ENCODE measurements around the gene FKBP5.
"Not testable (repeated sequence)": the region's sequence is repeated elsewhere in the genome, so short reads cannot be mapped to it uniquely, and the experiment has no call there.

Gene FKBP5

DNA sequence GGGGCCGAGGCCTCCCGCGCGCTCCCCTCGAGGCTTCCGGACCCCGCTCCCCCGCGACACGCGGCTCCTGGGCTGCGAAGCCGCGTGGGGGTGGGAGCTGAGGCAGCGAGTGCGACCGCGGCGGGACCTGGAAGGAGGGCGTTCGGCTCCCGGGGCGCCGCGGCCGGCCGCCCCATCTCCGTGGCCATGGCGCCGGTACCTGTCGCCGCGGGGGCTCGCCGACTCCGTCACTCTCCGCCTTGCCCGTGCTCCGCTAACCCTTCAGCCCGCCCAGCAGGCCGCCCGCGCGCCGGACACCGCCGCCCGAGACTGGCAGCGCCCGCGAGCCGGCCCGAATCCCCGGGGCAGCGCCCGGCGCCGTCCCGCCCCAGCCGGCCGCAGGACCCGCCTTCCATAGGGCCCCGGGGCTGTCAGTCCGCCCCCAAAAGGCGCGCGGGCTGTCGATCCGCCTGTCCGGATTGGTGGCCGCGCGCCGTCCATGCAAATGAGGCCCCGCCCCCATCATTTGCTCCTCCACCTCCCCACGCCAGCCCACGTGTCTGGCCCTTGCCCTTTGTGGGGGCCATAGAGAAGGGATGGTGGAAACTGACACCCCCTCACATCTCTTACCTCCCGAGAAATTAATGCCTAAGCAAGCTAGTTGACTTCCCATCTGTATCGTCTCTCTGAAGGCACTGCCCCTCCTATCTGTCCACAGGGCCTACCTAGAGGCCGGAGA, at the start of gene FKBP5:
TSS of gene FKBP5 (minus strand) at position 311 of the 718 bp plus-strand sequence. CDS start 46,091 bp downstream, outside the sequence.
- DNase-seq (ENCODE audit: low read depth in 2 of 2), result peak; percentile 87 to 92

DNA sequence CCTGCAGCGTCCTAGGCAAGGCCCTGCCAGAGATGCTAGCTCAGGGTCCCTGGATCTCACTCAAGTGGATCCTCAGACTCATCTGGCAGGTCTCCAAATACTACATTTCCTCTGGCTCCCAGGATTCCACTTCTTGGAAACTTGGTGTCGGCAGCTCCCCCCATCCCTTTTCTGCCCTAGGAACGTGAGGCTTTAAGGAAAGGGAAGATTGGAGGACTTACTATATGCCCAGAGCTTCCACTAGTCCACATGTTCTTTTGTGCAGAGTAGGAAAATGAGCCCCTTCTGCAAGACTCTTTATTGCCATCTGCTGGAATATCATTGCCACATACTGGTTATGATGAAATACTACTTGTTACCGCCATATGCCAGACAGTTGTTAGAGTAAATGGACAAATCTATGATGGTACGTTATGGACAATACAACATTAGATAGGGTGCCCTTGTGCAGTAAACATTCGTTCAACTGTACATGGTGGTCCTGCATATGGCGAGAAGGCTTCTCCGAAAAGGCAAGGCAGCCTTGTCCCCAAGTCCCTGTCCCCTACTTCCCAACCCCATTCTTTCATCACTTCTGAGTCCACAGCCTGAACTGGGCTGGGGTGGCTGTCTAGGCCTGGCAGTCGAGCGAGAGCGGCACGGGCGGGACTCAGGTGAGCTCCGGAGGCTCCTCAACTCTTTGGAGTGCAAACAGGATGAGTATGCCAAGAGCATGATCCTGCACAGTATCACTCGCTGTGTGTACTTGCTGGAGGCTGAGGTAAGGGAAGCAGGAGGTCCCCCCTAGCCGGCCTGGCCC, 48.9 kb upstream of the FKBP5 start:
- no peak for DNase-seq (ENCODE audit: low read depth in 2 of 2)

GRCh38 chr6:35736982-35737412, 48.3 kb upstream of the FKBP5 start, which contains the start of gene ARMC12:
ARMC12 (plus strand) TSS chr6:35737032; CDS start chr6:35737109, 77 bp downstream.
- no peak for DNase-seq (ENCODE audit: low read depth in 2 of 2)

DNA sequence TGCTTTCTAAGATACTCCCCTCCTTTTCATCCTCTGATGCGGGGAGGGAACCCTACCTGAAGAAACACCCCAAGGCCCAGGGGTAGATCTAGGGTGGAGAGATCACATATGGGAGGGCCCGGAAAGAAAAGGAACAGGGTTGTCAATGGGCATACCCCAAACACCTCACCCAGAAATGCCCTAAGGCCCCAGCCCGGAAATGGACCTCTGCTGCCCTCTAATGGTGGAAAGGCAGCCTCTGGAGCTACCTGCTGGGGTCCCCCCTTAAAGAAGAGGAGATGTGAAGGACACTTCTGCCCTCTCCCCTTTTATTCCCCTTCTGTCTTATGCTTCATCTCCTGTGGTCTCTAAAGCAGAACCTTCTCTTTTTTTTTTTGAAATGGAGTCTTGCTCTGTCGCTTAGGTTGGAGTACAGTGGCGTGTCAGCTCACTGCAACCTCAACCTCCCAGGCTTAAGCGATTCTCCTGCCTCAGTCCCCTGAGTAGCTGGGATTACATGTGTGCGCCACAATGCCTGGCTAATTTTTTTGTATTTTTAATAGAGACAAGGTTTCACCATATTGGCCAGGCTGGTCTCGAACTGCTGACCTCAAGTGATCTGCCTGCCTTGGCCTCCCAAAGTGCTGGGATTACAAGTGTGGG, 47.7 kb upstream of the FKBP5 start:
- DNase-seq (ENCODE audit: low read depth in 2 of 2), result peak; percentile 72 to 78

- no peak for DNase-seq (ENCODE audit: low read depth in 2 of 2)
Observed at GRCh38 chr6:35735452-35735851, 46.7 kb upstream of the FKBP5 start.

- DNase-seq (ENCODE audit: low read depth in 2 of 2), result not testable (repeated sequence)
Observed at GRCh38 chr6:35734319-35734718, 45.6 kb upstream of the FKBP5 start.

- DNase-seq (ENCODE audit: low read depth in 2 of 2), result no peak
Observed at GRCh38 chr6:35733633-35734032, 44.9 kb upstream of the FKBP5 start.

- peak; percentile 92 to 94 for DNase-seq (ENCODE audit: low read depth in 2 of 2)
Observed at GRCh38 chr6:35731736-35732532, 43.2 kb upstream of the FKBP5 start.

DNA sequence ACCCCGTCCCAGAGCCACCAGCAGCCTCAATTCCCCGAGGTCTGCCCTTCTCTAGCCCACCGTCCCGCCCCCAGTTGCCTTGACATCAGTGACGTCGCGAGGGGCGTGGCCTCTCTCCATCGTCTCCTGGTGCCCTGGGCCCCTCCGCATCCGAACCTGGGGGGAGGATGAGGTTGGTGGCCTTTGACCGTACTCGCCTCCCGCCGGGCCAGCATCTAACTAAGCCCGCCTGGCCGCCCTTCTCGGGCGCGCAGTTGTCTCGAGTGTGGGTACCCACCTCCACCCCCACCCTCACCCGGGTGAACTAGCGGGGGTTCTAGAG, 42.7 kb upstream of the FKBP5 start:
- peak; percentile 93 to 96 for DNase-seq (ENCODE audit: low read depth in 2 of 2)

DNA sequence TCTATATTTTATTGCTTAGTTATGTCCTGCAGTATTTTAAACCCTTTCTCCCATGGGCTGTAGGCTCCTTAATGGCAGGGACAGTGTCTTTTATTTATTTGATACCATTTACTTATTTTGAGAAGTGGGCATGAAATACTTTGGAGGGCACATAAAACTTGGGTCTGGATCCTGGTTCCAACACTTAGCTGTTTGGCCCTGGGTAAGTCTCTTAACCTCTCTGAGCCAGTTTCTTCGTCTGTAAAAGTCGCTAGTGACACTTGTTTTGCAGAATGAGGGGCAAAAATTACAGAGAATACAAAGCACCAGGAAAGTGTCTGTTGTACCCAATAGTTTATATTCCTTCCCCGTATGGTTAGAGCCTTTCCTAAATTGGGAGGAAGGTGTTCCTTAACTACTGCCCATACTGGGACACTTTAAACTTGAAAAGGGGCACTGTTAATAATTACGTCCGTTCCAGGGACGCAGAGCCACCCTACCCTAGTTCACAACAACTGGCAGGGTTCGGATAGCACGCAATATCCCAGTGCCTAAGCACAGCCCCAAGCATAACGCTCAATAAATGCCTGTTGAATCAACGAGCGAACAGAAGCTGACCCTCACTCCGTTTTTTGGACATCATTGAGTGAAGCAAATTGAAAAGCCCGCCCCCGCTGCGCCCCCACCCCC, 42.2 kb upstream of the FKBP5 start:
- no peak for DNase-seq (ENCODE audit: low read depth in 2 of 2)

DNA sequence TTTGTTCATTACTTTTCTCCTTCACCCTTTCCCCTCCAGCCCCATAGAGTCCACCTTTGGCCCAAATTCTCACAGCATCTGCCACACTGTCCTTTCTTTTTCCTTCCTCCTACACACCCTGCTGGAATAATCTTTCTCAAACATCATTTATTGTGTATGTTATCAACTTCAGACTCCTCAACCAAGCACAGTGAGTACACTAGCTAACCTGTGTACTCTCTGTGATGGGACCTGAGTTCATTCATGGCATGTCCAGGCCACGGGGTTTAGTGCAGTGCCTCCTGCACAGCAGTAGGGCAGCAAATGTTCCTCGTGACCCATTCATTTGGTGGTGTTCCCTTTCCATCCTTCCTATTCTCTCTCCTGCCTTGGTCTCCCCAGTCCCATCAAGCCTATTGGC, 41.0 kb upstream of the FKBP5 start:
- no peak for DNase-seq (ENCODE audit: low read depth in 2 of 2)

GRCh38 chr6:35728683-35729678, 40.3 kb upstream of the FKBP5 start:
- DNase-seq (ENCODE audit: low read depth in 2 of 2), result no peak

GRCh38 chr6:35727935-35728682, 39.4 kb upstream of the FKBP5 start:
- peak; percentile 73 to 80 for DNase-seq (ENCODE audit: low read depth in 2 of 2)

GRCh38 chr6:35727231-35727934, 38.7 kb upstream of the FKBP5 start:
- no peak for DNase-seq (ENCODE audit: low read depth in 2 of 2)

DNA sequence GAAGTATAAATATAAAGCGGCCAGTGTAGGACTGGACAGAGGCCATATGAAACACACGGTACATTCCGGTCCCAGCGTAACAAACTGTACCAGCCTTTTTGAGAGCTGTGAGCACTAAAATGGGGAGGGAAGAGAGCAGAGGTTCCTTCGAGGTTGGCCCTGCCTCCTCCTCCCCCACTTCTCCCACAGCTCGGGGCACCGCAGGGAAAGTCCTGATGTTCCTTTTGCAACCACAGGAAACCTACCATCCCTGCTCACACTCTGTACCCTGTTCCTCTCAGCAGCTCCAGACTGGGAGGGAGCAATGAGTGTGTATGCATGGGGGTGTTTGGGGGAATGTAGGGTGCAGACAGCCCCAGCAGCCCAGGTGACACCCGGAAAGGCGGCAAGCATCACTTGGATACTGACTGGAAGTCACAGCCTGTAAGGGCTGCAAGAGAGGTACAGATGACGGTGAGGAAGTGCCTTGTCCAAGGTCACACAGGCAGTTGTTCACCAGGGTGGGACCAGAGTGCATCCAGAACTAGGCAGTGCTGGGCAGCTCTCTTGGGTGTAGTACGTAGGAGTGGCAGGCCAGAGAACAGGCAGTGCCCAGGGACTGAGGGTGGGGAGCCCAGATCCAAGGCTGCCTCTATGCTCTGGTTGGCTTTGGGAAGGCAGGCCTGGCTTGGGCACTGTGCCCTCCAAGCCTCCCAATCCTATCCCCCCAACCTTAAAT, 37.2 kb upstream of the FKBP5 start:
- DNase-seq (ENCODE audit: low read depth in 2 of 2), result no peak

GRCh38 chr6:35725081-35725708, 36.5 kb upstream of the FKBP5 start:
- no peak for DNase-seq (ENCODE audit: low read depth in 2 of 2)

DNA sequence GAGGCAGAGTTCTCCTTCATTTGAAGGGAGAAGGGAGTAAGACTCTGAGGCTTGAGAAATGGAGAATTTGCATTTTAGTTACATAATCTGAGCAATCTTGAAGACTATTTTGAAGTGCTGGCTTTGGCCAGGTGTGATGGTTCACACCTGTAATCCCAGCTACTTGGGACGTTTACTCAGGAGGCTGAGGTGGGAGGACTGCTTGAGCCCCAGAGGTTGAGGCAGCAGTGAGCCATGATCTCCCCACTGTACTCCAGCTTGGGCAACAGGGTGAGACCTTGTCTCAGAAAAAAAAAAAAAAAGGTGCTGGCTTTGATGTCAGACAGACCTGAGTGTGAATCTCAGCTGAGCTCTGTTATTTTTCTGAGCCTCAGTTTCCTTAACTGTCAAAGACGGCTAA, 35.8 kb upstream of the FKBP5 start:
- DNase-seq (ENCODE audit: low read depth in 2 of 2), result no peak

Measured in stimulated activated CD8-positive, alpha-beta memory T cell treated with anti-CD3 and anti-CD28 coated beads, Interleukin-2, amount 100 ng/mL, for 48 hours (primary cell).